GM12878 (cell line): ENCODE measurements around the gene EAF1.

Experiments used
- ASH2L ChIP-seq: fragments of 300-600, 200-600 bp; sonication (generic); IDR thresholded peaks from 2 replicates; pipeline ENCODE4 v1.6.1; 2017; ENCODE audit warnings: low read depth, mild to moderate bottlenecking, borderline replicate concordance
- ATF3 ChIP-seq: IDR thresholded peaks from 2 replicates; pipeline ENCODE4 v1.6.1; 2011; ENCODE audit warnings: low read depth, mild to moderate bottlenecking, low read length, moderate library complexity, borderline replicate concordance; ENCODE audit errors: extremely low read depth
- BACH1 ChIP-seq: fragments of 450-650 bp; IDR thresholded peaks from 2 replicates; pipeline ENCODE4 v1.6.1; 2017; ENCODE audit warnings: mild to moderate bottlenecking, borderline replicate concordance
- CHD2 ChIP-seq: IDR thresholded peaks from 2 replicates; pipeline ENCODE4 v1.6.1; 2011; ENCODE audit warnings: low read depth, low read length, improper control_type of control experiment, borderline replicate concordance
- CHD4 ChIP-seq: fragments of 200-600 bp; sonication (generic); IDR thresholded peaks from 2 replicates; pipeline ENCODE4 v1.6.1; 2016; ENCODE audit warnings: mild to moderate bottlenecking
- CTCF ChIP-seq, 3 experiments: IDR thresholded peaks in 2 of 3; conservative IDR thresholded peaks in 1 of 3; 2 replicates each; pipeline ENCODE4 v1.5.1; 2011; ENCODE audit warnings: low read depth in 3 of 3, low read length in 3 of 3, mild to moderate bottlenecking in 3 of 3, control low read depth in 2 of 3, moderate library complexity in 2 of 3, inconsistent platforms in 1 of 3, mixed read lengths in 1 of 3; ENCODE audit not compliant: control insufficient read depth in 2 of 3, insufficient read depth in 1 of 3; ENCODE audit errors: extremely low read depth in 1 of 3
- FOXM1 ChIP-seq: IDR thresholded peaks from 2 replicates; pipeline ENCODE4 v1.6.1; 2012; ENCODE audit warnings: low read depth, mild to moderate bottlenecking, inconsistent platforms, low read length, moderate library complexity
- HDAC2 ChIP-seq: fragments of 200-600 bp; sonication (generic); IDR thresholded peaks from 2 replicates; pipeline ENCODE4 v1.6.1; 2017
- MAX ChIP-seq: IDR thresholded peaks from 2 replicates; pipeline ENCODE4 v1.6.1; 2012; ENCODE audit warnings: low read depth, low read length, improper control_type of control experiment
- MLLT1 ChIP-seq: fragments of 450-650 bp; IDR thresholded peaks from 2 replicates; pipeline ENCODE4 v1.6.1; 2016; ENCODE audit warnings: mild to moderate bottlenecking
- NR2C2 ChIP-seq: IDR thresholded peaks from 2 replicates; pipeline ENCODE4 v1.6.1; 2011; ENCODE audit warnings: borderline replicate concordance, low read depth; ENCODE audit not compliant: control insufficient read depth, insufficient read length
- POLR2A ChIP-seq: IDR thresholded peaks from 2 replicates; pipeline ENCODE4 v1.6.1; 2011; ENCODE audit warnings: low read depth, mild to moderate bottlenecking, low read length
- REST ChIP-seq: IDR thresholded peaks from 2 replicates; pipeline ENCODE4 v1.6.1; 2012; ENCODE audit warnings: mild to moderate bottlenecking, low read depth, low read length
- TAF1 ChIP-seq: IDR thresholded peaks from 2 replicates; pipeline ENCODE4 v1.6.1; 2011; ENCODE audit warnings: mild to moderate bottlenecking, low read depth, low read length, borderline replicate concordance

- TF ChIP-seq MAX (no peak), CTCF (IDR thresholded peaks at IDR 0.05 in 2 of 3, conservative IDR thresholded peaks at IDR 0.05 in 1 of 3; ENCODE audit: control insufficient read depth in 2 of 3, extremely low read depth in 1 of 3, insufficient read depth in 1 of 3, low read depth in 3 of 3, low read length in 3 of 3) (no peak), HDAC2 (no peak), BACH1 (no peak), NR2C2 (no peak), ASH2L (no peak), TAF1 (no peak), CHD2 (no peak), REST (no peak), POLR2A (no peak), CHD4 (no peak), ATF3 (no peak), FOXM1 (no peak), MLLT1 (no peak)
Measured at GRCh38 chr3:15429080-15429479, 1.7 kb downstream of the EAF1 start.
